IPS-NIHi11 (cell line): ENCODE measurements around the gene PPY.
"Not testable (repeated sequence)": the region's sequence is repeated elsewhere in the genome, so short reads cannot be mapped to it uniquely, and the experiment has no call there.

Source experiments
- DNase-seq: peaks from one replicate; pipeline ENCODE4 v3.0.0; 2012; ENCODE audit warnings: mixed read lengths, low spot score

The PPY gene

DNA sequence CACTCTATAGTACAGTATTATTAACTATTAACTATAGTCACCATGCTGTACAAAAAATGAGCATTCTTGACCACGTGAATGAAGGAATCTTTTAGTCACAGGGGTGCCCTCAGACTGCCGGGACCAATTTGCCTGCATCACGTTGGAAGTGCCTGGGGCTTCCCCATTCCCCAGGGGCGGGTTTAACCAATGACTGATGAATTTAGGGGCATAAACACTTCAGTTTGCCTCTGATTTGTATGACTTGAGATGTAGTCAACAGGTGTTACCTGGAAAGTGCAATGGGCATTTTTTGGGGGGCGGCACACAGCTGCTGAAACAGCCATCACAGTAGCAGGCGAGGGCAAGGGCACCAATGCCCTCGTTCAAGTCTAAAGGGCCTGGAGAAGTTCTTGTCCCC is 20.2 kb upstream of the PPY start:
- no peak for DNase-seq

DNA sequence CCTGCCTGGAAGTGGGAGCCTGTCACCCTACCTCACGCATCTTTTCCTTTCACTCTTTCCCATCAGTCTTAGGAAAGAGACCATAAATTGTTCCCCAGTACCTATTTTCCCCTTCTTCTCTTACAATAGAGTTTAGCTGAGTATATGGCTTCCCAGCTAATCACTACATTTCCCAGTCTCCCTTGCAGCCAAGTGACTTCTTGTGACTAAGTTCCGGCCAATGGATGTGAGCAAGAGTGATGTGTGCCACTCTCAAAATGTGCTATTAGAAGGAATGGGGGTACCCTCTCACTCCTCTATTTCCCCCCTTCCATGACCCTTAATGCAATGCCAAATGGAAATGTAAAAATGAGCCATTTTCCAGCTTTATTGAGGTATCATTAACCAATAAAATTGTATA is 19.7 kb upstream of the PPY start:
- DNase-seq: no peak

DNA sequence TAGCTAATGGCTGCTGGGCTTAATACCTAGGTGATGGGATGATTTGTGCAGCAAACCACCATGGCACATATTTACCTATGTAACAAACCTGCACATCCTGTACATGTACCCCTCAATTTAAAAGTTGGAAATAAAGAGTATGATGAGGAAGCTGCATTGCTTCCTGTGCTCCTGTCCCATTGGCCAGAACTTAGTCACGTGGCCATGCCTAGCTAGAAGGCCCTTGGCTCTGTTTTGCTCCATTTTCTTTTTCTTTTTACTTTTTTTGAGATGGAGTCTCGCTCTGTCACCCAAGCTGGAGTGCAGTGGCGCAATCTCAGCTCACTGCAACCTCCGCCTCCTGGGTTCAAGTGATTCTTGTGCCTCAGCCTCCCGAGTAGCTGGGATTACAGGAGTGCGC is 19.0 kb upstream of the PPY start:
- not testable (repeated sequence) for DNase-seq

DNA sequence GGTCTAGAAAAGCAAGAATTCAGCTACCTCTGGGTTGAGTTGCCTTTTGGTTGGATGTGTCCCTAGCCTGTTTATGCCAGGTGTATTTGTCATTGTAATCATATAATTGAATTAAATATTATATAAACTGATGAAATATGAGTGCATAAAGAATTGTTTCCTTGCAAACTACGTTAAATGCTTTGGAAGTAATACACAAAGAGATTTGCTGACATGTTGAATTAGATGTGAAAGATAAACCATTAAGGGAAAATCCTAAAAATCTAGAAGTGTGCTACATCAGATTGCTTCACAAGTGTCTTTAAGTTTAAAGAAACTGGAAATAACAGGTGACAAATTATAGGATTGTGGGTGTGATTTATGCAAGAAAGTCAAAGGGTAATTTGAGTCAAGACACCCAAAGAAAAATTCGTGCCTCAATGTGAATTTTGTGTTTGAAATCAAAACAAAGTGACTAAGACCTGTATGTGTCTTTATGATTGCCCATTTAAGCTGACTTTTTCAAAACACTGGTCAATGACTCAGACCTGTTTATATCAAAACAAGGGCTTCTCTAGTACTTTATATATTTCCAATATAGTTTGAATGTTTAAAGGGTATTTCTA is 16.6 kb upstream of the PPY start:
- DNase-seq: no peak

DNA sequence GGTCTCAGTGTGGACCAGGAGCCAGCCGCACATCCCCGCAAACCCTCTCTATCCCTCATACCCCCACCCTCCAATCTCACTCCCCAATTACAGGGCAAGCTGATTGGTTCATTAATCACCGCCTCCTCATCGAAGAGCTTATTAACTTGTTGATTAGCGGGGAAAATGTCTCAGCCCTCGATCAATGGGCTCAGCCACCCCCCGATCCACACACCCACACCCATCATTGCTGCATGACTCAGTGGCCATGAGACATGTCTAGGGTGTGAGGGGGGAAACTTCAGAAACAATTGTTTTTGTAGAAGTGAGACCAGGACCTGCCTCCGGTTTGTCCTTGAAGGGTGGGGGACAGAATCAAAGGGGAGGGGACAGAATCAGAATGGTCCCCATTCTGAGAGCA is 13.9 kb upstream of the PPY start:
- no peak for DNase-seq

DNA sequence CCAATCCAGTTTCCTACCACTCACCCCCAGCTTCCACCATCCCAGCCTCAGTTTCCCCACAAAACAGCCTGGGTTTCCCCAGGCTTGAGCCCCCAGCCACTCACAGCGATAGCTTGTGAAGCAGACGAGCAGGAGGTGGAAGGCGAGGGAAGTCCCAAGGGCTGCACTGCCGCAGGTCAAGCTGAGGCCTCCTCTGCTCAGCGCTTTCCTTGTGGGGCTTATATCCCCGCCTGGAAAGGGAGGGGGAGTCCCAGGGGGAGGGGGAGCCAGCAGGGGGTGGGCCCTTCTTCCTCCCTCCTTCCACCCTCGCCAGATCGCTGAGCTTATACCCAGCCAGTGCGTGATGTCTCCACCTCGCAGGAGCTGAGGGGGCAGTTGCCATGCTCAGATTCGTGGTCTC is 11.5 kb upstream of the PPY start, which contains the start of gene PYY:
Gene PYY (minus strand): TSS at position 195 of the 400 bp plus-strand sequence. CDS start 457 bp downstream, outside the sequence.
- peak; percentile 43 for DNase-seq

DNA sequence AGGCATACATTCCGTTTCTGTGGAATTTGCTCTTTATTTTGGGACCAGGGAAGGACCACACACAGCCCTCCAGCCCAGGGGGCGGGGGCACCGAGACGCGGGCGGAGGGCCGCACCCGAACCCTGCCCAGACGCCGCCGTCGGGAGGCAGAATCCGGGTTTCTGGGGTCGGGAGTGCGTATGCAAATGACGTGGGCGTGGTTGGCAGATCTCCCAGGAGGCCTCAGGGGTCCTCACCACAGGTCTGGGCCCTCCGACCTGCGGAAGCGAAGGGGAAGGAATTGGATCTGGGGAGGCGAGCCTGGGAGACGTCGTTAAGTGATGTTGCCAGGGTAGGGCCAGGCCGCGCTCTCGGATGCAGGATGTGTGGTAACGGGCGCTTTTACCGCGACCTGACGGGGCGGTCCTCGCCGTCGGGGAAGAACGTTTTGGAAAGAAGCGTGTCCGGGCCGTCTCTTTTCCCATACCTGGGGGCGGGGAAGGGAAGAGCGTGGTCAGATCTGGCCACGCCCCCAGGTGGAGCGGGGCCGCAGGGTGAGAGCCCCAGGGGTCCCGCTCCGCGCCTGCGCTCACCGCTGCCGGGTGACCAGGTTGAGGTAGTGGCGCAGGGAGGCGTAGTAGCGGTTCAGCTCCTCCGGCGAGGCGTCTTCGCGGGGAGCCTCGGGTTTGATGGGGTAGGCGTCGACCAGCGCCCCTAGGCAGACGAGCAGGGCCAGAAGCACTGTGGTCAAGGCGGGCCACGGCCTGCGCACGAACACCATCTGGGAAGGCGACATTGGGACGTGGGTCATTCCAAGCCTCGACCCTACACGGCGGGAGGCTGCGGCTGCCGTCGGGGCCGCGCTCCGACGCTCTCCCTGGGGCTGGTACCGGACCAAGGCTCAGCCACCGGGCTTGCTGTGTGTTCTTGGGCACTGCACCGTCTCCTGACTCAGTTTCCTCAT is 10.7 kb upstream of the PPY start:
- peak; percentile 95 for DNase-seq

DNA sequence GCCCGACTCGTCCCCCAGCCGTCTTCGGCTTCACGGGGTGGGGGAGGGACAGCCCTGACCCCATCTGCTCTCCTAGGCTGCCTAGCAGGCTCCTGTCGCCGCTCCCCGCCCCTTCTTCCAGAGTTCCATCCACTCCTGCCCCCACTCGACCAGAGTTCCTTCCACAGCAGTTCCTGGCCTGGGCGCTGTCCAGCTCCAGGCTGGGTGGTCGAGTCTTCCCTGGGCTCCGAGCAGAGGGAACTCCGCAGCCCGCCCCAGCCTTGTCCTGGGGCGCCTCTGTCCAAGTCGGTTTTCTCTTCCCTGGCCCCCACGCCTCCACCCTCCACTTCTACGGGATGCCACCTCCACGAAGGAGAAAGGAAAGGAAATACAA is 10.1 kb upstream of the PPY start:
- DNase-seq: peak; percentile 70

DNA sequence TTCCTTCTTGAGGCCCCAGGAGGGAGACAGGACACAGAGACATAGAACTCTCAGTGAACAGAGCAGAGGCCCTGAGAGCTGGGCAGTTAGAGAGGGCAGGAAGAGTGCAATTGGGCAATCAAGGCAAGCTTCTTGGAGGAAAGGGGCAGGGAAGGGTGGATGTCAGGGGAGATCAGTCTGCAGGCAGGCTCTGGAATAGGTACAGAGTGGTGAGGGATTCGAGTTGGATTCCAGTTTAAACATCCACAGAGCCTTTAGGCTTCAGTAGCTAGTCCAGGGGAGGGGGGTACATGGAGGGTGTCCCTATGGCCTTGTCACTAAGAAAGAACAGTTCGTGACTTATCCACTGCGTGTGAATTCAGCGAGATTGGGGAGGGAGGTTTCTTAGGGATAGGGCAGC is 9.5 kb upstream of the PPY start:
- DNase-seq: no peak

DNA sequence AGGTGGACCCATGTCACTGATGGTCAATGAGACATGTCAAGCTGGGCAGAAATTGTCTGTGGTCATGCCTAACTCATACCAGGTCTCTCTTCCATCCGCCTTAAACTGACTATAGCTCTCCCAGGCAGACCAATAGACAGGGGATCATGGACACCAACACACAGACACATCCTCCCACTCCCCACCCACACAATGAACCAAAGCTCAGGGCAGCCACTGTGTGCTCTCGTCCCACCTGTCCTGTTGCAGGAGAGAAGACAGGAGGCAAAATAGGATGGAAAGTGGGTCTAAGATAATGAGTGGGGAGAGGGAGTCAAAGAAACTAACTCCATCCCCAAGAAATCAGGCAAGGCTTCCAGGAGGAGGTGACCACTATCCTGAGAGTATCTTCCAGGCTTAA is 8.3 kb upstream of the PPY start:
- no peak for DNase-seq

DNA sequence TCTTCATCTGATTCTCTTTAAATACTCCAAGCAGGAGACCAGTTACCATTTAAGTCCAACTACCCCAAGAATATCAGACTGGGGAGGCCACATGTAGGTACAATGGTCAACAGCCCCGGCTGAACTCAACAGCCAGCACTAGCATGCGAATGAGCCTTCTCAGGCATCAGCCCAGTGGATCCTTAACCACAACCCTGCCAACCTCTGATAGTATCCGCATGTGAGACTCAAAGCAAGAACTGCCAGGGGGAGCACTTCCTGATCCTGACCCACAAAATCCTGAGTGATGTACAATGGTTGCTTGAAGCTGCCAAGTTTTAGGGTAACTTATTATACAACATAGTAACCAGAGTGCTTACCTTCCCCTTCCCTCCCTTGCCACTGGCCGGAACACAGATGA is 7.5 kb upstream of the PPY start:
- DNase-seq: no peak

DNA sequence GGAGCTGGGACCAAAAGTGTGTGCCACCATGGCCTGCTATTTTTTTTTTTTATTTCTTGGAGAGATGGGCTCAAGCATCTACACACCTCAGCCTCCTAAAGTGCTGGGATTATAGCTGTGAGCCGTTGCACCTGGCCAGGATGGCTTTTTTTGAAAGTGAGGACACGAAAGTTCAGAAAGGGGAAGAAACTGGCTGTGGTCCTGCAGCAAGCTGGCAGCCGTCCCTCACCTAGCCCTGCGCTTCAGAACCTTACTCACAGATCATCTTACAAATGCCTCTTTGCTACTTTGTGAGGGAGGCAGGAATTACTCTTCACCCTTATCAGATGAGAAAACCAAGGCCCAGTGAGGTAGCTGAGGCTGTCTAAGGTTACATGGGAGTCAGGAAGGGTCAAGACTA is 4.5 kb upstream of the PPY start:
- DNase-seq: no peak

DNA sequence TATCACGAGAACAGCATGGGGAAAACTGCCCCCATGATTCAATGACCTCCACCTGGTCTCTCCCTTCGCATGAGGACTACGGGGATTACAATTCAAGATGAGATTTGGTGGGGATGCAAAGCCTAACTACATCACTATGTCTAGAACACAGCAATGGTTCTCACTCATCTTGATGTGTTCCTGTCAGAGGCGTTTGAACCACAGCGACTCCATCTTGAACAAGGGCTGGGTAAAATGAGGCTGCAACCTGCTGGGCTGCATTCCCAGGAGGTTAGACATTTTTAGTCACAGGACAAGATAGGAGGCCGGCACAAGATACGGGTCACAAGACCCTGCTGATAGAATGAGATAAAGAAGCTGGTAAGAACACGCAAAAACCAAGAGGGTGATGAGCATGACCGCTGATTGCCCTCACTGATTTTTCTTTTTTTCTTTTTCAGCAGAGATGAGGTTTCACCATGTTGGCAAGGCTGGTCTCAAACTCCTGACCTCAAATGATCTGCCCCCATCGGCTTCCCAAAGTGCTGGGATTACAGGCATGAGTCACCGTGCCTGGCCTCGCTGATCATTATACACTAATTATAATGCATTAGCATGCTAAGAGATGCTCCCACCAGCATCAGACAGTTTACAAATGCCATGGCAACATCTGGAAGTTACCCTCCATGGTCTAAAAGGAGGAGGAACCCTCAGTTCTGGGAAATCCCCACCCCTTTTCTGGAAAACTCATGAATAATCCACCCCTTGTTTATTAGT is 3.0 kb upstream of the PPY start:
- DNase-seq: no peak

DNA sequence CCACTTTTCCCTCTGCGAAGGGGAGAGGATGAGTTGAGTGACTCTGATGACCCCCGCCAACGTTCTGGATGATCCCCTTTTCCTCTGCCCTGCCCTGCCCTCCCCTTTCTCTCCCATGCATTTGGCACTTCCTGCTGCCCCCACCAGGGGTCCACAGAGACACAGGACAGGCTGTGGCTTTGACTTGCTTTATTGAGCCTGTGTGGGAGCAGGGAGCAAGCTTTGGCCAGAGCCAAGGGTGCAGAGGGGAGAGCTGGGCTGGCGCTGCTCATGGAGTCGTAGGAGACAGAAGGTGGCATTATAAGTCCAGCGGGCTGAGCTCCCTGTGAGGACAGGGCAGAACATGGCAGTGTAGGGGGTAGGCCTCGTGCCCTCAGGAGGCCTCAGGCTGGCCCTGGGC is 1.6 kb downstream of the PPY start:
- peak; percentile 59 for DNase-seq

DNA sequence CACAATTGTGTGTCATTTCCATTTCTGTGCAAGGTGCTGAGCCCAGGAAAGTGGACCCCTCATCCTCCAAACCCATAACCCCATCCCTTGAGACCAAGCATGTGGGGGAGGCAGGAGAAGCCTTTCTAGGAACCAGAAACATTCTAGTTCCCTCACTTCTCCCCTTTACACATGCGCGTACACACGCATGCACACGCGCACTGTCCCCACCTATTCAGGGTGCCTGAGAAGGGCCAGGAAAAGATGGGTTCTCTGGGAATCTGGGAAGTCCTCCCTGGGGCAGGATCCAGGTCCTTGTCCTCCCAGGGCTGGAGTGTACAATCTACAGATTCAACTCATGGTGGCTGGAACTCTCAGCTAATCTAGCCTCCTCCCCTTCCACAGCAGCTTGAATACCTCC is 2.4 kb downstream of the PPY start:
- no peak for DNase-seq

DNA sequence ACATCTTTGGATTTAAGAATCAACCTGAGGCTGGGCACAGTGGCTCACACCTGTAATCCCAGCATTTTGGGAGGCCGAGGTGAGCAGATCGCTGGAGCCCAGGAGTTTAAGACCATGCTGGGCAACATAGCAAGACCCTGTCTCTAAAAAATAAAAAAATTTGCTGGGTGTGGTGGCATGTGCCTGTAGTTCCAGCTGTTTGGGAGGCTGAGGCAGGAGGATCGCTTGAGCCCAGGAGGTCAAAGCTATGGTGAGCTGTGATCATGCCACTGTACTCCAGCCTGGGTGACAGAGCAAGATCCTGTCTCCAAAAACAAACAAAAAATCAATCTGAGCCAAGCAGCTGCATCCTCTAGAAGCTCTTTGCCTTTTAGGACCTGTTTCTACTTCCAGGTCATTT is 2.8 kb downstream of the PPY start:
- DNase-seq: not testable (repeated sequence)

DNA sequence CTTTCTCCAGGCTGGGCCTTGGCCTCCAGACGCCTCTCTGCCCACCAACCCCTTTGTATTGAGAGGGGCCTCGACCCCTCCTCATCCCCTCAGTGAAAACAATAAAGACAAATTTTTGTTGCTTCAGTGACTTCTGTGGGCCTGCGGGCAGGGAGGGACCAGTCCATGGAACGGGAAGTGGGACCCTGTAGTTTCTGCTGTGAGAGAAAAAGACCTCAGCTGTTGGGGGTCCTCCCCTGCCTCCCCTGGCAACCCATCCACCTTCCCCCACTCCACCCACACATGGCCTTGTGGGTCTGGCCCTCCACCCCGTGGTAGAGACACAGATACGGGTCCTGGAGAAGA is 3.5 kb downstream of the PPY start:
- no peak for DNase-seq

DNA sequence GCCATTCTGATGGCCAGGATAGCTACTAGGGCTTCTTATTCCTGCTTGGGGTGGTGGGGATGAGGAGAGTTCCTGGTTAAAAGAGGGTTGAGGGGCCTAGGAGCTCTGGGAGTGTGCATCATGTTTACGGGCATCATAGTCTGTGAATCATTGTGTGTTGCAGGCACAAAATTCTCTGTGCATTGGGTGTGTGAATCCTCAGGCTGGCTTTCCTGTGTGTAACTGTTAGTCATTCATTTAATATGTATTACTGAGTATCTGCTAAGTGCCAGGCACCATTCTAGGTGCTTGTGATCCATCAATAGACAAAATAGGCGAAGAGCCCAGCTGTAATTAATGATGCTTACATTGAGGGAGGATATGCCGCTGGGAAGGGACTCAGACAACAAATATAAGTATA is 5.8 kb downstream of the PPY start:
- no peak for DNase-seq

DNA sequence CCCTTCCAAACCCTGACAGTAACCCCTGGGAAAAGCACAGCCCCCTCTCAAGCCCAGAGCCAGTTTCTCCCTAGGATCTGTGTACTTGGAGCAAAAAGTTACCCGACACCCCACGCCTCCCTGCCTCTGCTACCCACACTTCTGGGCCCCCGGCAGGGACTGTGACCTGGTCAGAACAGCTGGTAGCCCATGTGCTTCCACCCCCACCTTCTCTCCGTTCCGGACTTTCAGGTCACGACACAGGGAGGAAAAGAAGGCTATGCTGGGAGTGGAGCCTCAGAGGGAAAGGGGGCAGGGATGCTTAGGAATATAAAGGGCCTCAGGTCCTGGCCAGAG is 6.4 kb downstream of the PPY start:
- no peak for DNase-seq

DNA sequence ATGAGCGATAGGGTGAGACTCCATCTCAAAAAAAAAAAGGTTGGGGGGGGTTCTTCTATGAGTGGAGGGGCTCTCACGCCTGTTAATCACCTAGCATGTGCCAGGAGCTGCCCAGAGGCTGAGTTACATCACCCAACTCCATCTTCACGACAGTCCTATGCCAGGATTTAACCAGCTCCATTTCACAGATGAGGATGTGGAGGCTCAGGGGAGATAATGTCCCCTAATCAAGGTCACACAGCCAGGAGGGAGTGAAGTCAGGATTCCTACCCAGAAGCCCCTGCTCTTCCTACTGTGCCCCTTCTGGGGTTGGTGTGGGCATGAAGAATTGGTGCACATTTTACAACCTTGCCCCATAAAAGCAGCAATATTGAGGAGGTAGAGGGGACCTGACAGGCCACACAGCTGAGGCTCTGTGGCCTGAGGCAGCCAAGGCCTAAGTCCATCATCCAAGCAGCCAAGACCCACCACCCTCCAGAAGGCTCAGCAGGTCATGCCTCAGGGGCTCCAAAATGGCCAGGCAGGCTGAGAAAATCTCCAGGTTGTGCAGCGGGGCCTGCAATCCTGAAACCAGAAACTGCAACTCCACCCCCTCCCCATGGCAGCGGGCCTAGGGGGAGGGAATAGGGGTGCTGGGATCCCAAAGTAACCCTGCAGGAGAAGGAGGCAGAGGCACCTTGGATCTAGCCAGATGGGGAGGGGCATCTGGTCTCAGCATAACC is 6.9 kb downstream of the PPY start:
- no peak for DNase-seq

DNA sequence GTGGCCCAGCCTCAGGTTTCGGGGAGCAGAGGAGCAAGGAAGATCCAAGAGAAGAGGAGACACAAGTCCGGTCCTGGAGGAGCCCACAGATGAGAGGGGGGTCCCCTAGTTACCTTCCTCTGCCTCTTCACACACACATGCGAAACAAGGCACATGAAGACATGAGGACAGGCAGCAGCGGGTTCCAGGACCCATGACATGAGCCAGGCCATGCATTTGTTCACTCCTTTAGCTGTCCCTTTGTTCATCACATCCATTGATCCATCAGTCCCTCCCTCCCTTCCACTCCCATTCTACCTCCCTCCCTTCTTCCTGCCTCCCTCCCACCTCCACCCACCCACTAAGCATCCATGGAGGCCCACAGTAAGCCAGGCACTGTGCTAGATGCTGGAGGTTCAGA is 9.4 kb downstream of the PPY start:
- no peak for DNase-seq

DNA sequence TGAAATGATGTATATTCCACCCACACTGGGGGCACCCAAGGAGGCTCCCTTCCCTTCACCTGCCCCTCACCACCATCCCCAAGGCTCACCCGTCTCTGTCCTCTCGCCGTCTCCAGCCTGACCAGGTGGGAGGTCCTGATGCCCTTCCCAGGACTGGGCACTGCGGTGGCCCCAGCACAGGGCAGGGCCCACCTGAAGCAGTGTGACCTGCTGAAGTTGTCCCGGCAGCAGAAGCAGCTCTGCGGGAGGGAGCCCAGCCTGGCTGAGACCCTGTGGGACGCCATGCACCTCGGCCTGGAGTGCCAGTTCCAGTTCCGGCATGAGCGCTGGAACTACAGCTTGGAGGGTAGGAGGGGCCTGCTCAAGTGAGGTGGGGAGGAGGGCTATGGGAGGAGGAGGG is 9.9 kb downstream of the PPY start:
- DNase-seq: no peak
